ENCODE results near the gene TGFBR3L. TPM values are rescaled to one million over a fixed set of nuclear protein-coding genes. Genes with fewer than 3 reads are reported as not detected.

Gene TGFBR3L
- total and polyA plus RNA-seq, 2 of the 13 experiments (the other 11 are each of a cell fraction or from before 2014, with no cell fraction given): 0.20 to 1.0 TPM

DNA sequence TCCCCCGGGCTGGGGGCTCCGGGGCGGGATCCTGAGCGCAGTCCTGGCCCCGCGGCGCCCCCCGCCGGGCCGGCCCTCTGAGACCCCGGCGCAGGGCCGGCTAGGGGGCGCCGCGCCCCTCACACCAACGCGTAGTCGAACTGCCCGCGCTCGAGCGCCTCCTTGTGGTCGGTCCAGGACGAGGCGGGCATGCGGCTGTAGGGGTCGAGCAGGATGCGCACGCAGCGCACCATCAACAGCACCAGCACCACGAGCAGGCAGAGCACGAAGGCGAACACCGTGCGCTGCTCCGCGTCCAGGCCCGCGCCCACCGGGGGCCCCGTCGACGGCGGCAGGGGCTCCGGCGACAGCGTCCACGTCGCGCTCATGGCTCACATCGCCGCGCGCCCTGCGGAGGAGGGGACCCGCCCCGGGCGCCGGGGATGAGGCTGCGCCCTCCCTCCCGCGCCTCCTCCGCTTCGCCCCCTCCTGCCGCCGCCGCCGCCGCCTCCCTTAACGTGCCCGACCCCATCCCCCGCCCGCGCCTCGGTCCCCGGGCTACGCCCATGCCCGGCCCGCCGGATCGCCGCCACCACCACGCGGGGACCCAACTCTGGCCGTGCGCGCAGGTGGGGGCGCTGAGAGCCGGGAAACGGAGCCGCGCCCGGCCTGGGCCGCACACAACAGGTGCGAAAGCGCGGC, 10.7 kb downstream of the TGFBR3L start (continued):
- TF ChIP-seq, protein P1, sequence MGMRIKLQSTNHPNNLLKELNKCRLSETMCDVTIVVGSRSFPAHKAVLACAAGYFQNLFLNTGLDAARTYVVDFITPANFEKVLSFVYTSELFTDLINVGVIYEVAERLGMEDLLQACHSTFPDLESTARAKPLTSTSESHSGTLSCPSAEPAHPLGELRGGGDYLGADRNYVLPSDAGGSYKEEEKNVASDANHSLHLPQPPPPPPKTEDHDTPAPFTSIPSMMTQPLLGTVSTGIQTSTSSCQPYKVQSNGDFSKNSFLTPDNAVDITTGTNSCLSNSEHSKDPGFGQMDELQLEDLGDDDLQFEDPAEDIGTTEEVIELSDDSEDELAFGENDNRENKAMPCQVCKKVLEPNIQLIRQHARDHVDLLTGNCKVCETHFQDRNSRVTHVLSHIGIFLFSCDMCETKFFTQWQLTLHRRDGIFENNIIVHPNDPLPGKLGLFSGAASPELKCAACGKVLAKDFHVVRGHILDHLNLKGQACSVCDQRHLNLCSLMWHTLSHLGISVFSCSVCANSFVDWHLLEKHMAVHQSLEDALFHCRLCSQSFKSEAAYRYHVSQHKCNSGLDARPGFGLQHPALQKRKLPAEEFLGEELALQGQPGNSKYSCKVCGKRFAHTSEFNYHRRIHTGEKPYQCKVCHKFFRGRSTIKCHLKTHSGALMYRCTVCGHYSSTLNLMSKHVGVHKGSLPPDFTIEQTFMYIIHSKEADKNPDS (CRISPR knock-in tag; IDR thresholded peaks at IDR 0.05): peak; percentile 61; the same call in 1 of the 2 replicates
- TF ChIP-seq TGIF2 (CRISPR knock-in tag; IDR thresholded peaks at IDR 0.05): peak; percentile 47; the same call in 1 of the 2 replicates
- 0 out of 2 replicates have a peak, but pooled peaks have one; percentile 43 for TF ChIP-seq ZNF263 (CRISPR knock-in tag; IDR thresholded peaks at IDR 0.05)
- peak; percentile 96; the same call in 1 of the 2 replicates for TF ChIP-seq ZNF83 (CRISPR knock-in tag; IDR thresholded peaks at IDR 0.05; ENCODE audit: borderline replicate concordance)
- peak; percentile 67; the same call in 1 of the 2 replicates for TF ChIP-seq E2F5 (CRISPR knock-in tag; conservative IDR thresholded peaks at IDR 0.05)
- TF ChIP-seq, protein P2, sequence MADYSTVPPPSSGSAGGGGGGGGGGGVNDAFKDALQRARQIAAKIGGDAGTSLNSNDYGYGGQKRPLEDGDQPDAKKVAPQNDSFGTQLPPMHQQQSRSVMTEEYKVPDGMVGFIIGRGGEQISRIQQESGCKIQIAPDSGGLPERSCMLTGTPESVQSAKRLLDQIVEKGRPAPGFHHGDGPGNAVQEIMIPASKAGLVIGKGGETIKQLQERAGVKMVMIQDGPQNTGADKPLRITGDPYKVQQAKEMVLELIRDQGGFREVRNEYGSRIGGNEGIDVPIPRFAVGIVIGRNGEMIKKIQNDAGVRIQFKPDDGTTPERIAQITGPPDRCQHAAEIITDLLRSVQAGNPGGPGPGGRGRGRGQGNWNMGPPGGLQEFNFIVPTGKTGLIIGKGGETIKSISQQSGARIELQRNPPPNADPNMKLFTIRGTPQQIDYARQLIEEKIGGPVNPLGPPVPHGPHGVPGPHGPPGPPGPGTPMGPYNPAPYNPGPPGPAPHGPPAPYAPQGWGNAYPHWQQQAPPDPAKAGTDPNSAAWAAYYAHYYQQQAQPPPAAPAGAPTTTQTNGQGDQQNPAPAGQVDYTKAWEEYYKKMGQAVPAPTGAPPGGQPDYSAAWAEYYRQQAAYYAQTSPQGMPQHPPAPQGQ (CRISPR knock-in tag; IDR thresholded peaks at IDR 0.05; ENCODE audit: borderline replicate concordance): no peak
- TF ChIP-seq, protein P3, sequence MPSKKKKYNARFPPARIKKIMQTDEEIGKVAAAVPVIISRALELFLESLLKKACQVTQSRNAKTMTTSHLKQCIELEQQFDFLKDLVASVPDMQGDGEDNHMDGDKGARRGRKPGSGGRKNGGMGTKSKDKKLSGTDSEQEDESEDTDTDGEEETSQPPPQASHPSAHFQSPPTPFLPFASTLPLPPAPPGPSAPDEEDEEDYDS (CRISPR knock-in tag; IDR thresholded peaks at IDR 0.05): peak; percentile 43; the same call in 1 of the 2 replicates
- TF ChIP-seq POLR2AphosphoS2 (IDR thresholded peaks at IDR 0.05; ENCODE audit: low read depth, low read length): no peak
- TF ChIP-seq, protein P4, sequence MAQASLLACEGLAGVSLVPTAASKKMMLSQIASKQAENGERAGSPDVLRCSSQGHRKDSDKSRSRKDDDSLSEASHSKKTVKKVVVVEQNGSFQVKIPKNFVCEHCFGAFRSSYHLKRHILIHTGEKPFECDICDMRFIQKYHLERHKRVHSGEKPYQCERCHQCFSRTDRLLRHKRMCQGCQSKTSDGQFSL (CRISPR knock-in tag; IDR thresholded peaks at IDR 0.05): peak; percentile 77; the same call in 1 of the 2 replicates
- no peak for TF ChIP-seq PHF5A (CRISPR knock-in tag; IDR thresholded peaks at IDR 0.05; ENCODE audit: low read depth, unreplicated experiment)
- peak; percentile 51; the same call in 1 of the 2 replicates for TF ChIP-seq BATF2 (CRISPR knock-in tag; IDR thresholded peaks at IDR 0.05)
- TF ChIP-seq ZNF451 (CRISPR knock-in tag; IDR thresholded peaks at IDR 0.05): peak; percentile 91; the same call in 1 of the 2 replicates
- peak; percentile 45; the same call in 1 of the 2 replicates for TF ChIP-seq ZNF205 (CRISPR knock-in tag; IDR thresholded peaks at IDR 0.05)
- TF ChIP-seq RNF2 (conservative IDR thresholded peaks at IDR 0.05; ENCODE audit: low read depth): peak; percentile 94
- no peak for TF ChIP-seq NFE2L1 (CRISPR knock-in tag; IDR thresholded peaks at IDR 0.05; ENCODE audit: borderline replicate concordance)
- TF ChIP-seq ZNF547 (CRISPR knock-in tag; IDR thresholded peaks at IDR 0.05): peak; percentile 86; the same call in 1 of the 2 replicates
- no peak for TF ChIP-seq YEATS2 (CRISPR knock-in tag; IDR thresholded peaks at IDR 0.05; ENCODE audit: borderline replicate concordance)
- 0 out of 2 replicates have a peak, but pooled peaks have one; percentile 45 for TF ChIP-seq ZNF589 (CRISPR knock-in tag; conservative IDR thresholded peaks at IDR 0.05)
- TF ChIP-seq PATZ1 (CRISPR knock-in tag; IDR thresholded peaks at IDR 0.05): peak; percentile 55; the same call in 1 of the 2 replicates

Data from HepG2 (cell line).